ENCODE results near the gene FCN1. TPM values are rescaled to one million over a fixed set of nuclear protein-coding genes. Genes with fewer than 3 reads are reported as not detected.

FCN1 gene
- polyA plus RNA-seq, 1 donor (not counting 4 experiments of a cell fraction or from before 2014, with no cell fraction given), result not detected

DNA sequence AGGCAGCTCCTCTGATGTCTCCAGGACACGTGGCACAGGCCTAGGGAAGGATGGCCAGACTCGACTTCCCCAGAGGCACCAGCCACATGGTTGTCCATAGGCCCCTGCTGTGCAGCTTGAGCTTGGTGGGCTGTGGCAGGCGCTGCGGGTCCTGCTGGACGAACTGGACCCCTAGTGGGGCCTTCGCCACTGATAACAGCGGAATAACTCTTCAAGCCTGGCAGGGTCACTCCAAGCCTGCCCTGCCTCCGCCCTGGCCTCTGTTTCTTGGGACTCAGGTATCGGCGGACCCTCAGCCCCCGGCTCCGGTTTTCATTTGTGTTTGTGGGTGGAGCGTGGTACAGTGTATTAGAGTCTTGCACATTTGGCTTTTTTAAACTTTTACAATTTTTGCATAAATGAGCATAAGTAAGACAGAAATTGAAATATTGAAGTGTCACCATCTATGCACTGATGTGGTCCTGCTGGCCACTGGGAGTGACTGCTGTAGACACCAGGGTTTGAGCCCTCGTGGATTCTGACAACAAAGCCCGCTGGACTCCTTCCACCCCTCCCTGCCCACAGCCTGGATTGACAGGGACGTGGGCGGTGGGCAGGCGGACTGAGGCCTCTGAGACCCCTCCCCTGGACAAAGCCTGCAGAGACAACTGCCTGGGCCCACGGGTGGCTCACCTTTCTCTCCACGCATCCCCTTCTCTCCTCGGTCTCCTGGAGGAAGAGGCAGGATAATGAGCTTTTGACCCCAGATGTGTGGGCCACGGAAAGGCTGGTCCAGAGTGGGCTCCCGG is 3.8 kb downstream of the FCN1 start:
- Histone ChIP-seq H3K4me3 (ENCODE audit: control insufficient read depth in 2 of 3, extremely low read depth in 1 of 3, insufficient read depth in 2 of 3, low read depth in 1 of 3, low read length in 3 of 3) (no peak overlapping the region), H3K9me3 (ENCODE audit: control insufficient read depth, low read depth, low read length) (peaks cover 2% of the 10 kb centered on the region), H3K4me2 (ENCODE audit: control insufficient read depth, extremely low read depth, insufficient read depth, low read depth, low read length) (no peak overlapping the region), H4K20me1 (ENCODE audit: control insufficient read depth, extremely low read depth, insufficient read depth, low read length) (no peaks in the 10 kb centered on the region), H3K27me3 (ENCODE audit: control insufficient read depth, extremely low read depth, insufficient read depth, low read length) (no peaks in the 10 kb centered on the region), H3K27ac (ENCODE audit: control insufficient read depth, insufficient read depth, low read length) (no peak overlapping the region), H3K9me1 (ENCODE audit: control insufficient read depth, extremely low read depth, insufficient read depth, low read length) (no peaks in the 10 kb centered on the region), H3K4me1 (ENCODE audit: control insufficient read depth, extremely low read depth, insufficient read depth, low read length) (no peaks in the 10 kb centered on the region), H3K36me3 (ENCODE audit: control insufficient read depth in 2 of 2, extremely low read depth in 1 of 2, insufficient read depth in 2 of 2, low read length in 2 of 2) (no peaks in the 10 kb centered on the region), H2AFZ (ENCODE audit: control insufficient read depth, low read length) (no peak overlapping the region), H3K79me2 (ENCODE audit: control insufficient read depth, insufficient read depth, low read length) (no peaks in the 10 kb centered on the region), H3K9ac (ENCODE audit: control insufficient read depth, extremely low read depth, insufficient read depth, low read length) (no peak overlapping the region)
- dilution Hi-C loops (cut with MboI; ENCODE audit: extremely low pct_ligation_motif_present, low sequenced_read_pairs), result no loop called here
- TF ChIP-seq EZH2 (IDR thresholded peaks at IDR 0.05; ENCODE audit: low read length), result no peak
- no peak for FAIRE-seq
- no peak for DNase-seq (ENCODE audit: low read depth, low spot score)

GRCh38 chr9:134913041-134913712 is 4.5 kb downstream of the FCN1 start:
- H3K4me3 ChIP-seq (ENCODE audit: control insufficient read depth in 2 of 3, extremely low read depth in 1 of 3, insufficient read depth in 2 of 3, low read depth in 1 of 3, low read length in 3 of 3), result no peak overlapping the region
- DNase-seq (ENCODE audit: low read depth, low spot score), result no peak
- no peaks in the 10 kb centered on the region for H3K9me3 ChIP-seq (ENCODE audit: control insufficient read depth, low read depth, low read length)
- H3K9ac ChIP-seq (ENCODE audit: control insufficient read depth, extremely low read depth, insufficient read depth, low read length), result no peak overlapping the region
- dilution Hi-C loops (cut with MboI; ENCODE audit: extremely low pct_ligation_motif_present, low sequenced_read_pairs), result no loop called here
- no peaks in the 10 kb centered on the region for H3K79me2 ChIP-seq (ENCODE audit: control insufficient read depth, insufficient read depth, low read length)
- H3K4me2 ChIP-seq (ENCODE audit: control insufficient read depth, extremely low read depth, insufficient read depth, low read depth, low read length), result no peak overlapping the region
- TF ChIP-seq EZH2 (IDR thresholded peaks at IDR 0.05; ENCODE audit: low read length), result no peak
- TF ChIP-seq, protein P1, sequence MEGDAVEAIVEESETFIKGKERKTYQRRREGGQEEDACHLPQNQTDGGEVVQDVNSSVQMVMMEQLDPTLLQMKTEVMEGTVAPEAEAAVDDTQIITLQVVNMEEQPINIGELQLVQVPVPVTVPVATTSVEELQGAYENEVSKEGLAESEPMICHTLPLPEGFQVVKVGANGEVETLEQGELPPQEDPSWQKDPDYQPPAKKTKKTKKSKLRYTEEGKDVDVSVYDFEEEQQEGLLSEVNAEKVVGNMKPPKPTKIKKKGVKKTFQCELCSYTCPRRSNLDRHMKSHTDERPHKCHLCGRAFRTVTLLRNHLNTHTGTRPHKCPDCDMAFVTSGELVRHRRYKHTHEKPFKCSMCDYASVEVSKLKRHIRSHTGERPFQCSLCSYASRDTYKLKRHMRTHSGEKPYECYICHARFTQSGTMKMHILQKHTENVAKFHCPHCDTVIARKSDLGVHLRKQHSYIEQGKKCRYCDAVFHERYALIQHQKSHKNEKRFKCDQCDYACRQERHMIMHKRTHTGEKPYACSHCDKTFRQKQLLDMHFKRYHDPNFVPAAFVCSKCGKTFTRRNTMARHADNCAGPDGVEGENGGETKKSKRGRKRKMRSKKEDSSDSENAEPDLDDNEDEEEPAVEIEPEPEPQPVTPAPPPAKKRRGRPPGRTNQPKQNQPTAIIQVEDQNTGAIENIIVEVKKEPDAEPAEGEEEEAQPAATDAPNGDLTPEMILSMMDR (optimal IDR thresholded peaks at IDR 0.05 in 1 of 3, IDR thresholded peaks at IDR 0.05 in 1 of 3, conservative IDR thresholded peaks at IDR 0.05 in 1 of 3; ENCODE audit: extremely low read depth in 1 of 3, insufficient read depth in 2 of 3, low read length in 3 of 3), result no peak
- no peak for FAIRE-seq
- H3K27me3 ChIP-seq (ENCODE audit: control insufficient read depth, extremely low read depth, insufficient read depth, low read length), result no peaks in the 10 kb centered on the region
- no peaks in the 10 kb centered on the region for H3K36me3 ChIP-seq (ENCODE audit: control insufficient read depth in 2 of 2, extremely low read depth in 1 of 2, insufficient read depth in 2 of 2, low read length in 2 of 2)
- no peak overlapping the region for H3K27ac ChIP-seq (ENCODE audit: control insufficient read depth, insufficient read depth, low read length)
- H2AFZ ChIP-seq (ENCODE audit: control insufficient read depth, low read length), result no peak overlapping the region
- no peaks in the 10 kb centered on the region for H3K9me1 ChIP-seq (ENCODE audit: control insufficient read depth, extremely low read depth, insufficient read depth, low read length)
- H4K20me1 ChIP-seq (ENCODE audit: control insufficient read depth, extremely low read depth, insufficient read depth, low read length), result no peaks in the 10 kb centered on the region
- no peaks in the 10 kb centered on the region for H3K4me1 ChIP-seq (ENCODE audit: control insufficient read depth, extremely low read depth, insufficient read depth, low read length)

Data from keratinocyte (primary cell).